Hepatocyte (in vitro differentiated cells): Measurements from ENCODE around the gene DLX4.

Experiments
- EZH2phosphoT487 ChIP-seq: fragments of 200-600 bp; sonication (generic); IDR thresholded peaks from one replicate; pipeline ENCODE4 v1.6.1; 2018; ENCODE audit warnings: antibody characterized with exemption, mild to moderate bottlenecking, low read depth, moderate library complexity; ENCODE audit not compliant: unreplicated experiment, severe bottlenecking
- TF ChIP-seq, protein P1 (sequence below): fragments of 200-600 bp; sonication (generic); IDR thresholded peaks from 2 replicates; pipeline ENCODE4 v1.5.1; 2016; ENCODE audit warnings: antibody characterized with exemption, mild to moderate bottlenecking; ENCODE audit not compliant: poor library complexity

DNA sequence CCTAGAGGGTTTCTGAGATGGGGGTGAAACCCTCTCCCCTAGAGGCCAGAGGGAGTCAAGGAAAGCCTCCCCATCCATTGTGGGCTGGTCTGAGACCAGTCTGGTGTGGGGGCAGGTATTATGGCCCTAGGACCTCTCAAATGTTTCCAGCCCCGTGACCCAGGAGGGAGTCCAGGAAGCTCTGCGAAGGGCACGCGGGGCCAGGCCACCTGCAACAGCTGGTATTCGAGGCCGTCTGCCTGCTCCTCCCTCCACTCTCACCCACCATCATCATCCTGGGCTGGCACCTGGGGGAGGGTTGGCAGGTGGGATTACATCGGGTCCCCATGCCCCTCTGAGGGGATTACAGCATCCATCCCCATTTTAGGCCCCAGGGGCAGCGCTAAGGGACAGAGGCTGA, 38.1 kb upstream of the DLX4 start:
- TF ChIP-seq, protein P1, sequence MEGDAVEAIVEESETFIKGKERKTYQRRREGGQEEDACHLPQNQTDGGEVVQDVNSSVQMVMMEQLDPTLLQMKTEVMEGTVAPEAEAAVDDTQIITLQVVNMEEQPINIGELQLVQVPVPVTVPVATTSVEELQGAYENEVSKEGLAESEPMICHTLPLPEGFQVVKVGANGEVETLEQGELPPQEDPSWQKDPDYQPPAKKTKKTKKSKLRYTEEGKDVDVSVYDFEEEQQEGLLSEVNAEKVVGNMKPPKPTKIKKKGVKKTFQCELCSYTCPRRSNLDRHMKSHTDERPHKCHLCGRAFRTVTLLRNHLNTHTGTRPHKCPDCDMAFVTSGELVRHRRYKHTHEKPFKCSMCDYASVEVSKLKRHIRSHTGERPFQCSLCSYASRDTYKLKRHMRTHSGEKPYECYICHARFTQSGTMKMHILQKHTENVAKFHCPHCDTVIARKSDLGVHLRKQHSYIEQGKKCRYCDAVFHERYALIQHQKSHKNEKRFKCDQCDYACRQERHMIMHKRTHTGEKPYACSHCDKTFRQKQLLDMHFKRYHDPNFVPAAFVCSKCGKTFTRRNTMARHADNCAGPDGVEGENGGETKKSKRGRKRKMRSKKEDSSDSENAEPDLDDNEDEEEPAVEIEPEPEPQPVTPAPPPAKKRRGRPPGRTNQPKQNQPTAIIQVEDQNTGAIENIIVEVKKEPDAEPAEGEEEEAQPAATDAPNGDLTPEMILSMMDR: no peak
- no peak for TF ChIP-seq EZH2phosphoT487
